ENCODE data around the gene MICU1.
"Not testable (repeated sequence)": the region's sequence is repeated elsewhere in the genome, so short reads cannot be mapped to it uniquely, and the experiment has no call there.

MICU1 gene

DNA sequence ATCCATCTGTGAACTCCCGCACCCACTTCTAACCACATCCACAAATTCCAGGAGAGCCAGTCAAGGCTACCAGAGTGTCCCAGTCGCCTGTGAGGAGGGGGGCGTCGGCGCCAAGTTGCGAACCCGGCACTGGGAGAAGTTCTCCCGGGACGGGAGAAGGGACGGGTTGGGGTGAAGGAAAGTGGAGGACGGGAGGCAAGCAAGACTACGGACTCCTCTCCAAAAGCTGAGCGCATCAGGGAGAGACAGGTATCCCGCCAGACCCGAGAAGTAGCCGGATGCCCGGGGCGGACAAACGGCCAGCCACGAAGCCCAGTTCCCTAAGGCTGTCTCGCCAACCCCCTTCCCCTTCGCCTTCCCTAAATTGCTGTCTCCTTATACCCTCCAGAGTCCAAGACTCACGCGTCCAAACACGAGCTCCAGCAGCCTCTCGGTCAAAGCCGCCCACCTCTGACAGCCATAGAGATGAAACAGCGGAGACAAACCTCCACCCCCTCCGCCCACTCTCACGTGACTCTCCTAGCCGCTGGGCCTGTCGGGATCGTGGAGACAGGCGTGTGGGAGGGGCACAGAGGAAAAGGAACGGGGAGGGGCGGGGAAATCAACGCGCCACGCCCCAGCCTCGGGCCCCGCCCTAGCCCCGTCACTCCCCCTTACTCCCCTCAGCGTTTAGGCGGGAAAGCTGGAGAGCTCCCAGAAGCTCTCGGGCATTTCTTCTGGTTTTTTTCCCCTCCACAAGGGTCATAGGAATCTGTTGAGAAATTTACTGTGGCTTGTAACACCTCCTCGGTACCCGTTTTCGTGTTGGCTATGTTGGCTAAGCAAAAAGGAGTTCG lies at the start of gene MICU1:
Gene MICU1, minus strand, starts transcription at position 472 of the 836 bp plus-strand sequence. CDS start 59,286 bp downstream, outside the sequence.
- peak; percentile 83 to 92 (median 92) for DNase-seq (ENCODE audit: low read depth in 3 of 3)

DNA sequence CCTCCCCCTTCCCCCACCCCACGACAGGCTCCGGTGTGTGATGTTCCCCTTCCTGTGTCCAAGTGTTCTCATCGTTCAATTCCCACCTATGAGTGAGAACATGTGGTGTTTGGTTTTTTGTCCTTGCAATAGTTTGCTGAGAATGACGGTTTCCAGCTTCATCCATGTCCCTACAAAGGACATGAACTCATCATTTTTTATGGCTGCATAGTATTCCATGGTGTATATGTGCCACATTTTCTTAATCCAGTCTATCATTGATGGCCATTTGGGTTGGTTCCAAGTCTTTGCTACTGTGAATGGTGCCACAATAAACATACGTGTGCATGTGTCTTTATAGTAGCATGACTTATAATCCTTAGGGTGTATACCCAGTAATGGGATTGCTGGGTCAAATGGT lies 48.3 kb upstream of the MICU1 start:
- not testable (repeated sequence) for DNase-seq (ENCODE audit: low read depth in 3 of 3)

DNA sequence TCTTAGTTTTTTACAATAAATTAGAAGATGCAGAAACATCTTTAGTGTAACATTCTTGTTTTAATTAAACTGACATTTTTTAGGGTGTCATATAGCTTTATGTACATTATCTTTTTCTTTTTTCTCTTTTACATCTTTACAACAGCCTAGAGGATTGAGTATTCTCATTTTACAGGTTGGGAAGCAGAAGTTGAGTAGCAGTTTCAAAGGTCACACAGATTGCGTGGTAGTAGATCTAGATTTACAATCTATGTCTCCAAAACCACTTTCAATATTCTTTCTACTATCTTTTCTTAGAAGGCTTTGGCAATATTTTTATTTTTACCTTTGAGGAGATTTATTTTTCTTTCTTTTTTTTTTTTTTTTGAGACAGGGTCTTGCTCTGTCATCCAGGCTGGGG lies 47.4 kb upstream of the MICU1 start:
- no peak for DNase-seq (ENCODE audit: low read depth in 3 of 3)

DNA sequence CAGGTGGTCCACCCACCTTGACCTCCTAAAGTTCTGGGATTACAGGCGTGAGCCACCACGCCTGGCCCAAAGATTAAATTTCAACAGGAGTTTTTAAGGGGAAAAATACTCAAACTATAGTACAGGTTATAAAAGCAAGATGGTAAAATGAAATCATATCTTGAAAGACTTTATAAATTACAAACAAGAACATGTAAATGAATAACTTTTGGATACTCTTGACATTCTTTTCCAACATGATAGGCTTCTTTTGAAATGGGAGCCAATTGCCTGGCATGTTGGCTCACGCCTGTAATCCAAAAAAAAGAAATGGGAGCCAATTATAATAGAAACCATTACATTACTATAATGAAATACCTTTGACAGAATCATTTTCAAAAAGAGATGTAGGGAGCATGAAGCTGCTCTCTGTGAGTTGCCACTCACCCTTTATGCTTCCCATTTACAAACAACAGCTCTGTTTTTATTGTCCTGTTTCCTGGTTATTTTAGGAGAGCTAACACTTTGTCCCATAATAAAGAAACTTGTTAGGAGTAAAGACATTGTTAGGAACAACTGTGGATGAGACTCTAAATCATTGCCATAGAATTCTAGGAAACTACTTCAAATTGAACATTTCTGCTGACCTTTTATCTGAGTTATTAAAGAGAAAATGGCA lies 41.5 kb upstream of the MICU1 start:
- no peak for DNase-seq (ENCODE audit: low read depth in 3 of 3)

- DNase-seq (ENCODE audit: low read depth in 3 of 3), result no peak
Measured at GRCh38 chr10:72665925-72666324, 40.0 kb upstream of the MICU1 start.

DNA sequence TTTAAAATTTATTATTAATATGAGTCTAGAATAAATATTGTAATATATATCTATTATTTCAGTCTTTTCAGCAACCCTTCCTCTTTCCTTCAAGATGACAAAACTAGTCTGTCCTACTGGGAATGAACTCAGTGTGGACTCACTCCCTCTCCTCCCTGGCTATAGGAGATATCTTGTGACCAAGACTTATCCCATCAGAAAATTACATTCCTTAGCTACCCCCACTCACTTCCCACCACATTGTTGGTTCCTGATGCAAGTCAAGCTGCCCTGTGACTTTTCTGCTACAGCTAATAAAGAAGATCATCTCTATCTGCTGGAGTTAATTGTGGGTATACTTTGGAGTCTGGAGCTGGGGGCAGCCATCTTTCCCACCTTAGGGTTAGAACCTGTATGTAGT lies 38.1 kb upstream of the MICU1 start:
- DNase-seq (ENCODE audit: low read depth in 3 of 3), result no peak

DNA sequence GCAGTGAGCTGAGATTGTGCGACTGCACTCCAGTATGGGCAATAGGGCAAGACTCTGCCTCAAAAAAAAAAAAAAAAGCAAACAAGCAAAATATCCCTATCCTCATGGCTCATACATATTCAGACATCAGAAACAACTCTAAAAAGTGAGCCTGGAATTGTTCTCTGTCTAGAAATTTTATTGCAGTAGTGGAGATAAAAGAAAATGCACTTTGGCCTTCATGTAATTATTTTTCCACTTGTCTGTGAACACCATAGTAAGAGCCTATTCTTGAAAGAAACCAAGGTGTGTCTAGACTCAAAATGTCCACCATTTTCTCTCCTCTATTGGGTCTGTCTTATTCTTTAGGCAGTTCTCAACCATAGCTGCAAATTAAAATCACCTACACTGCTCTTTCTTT lies 35.6 kb upstream of the MICU1 start:
- no peak for DNase-seq (ENCODE audit: low read depth in 3 of 3)

- DNase-seq (ENCODE audit: low read depth in 3 of 3), result no peak
Measured at GRCh38 chr10:72660220-72660619, 34.3 kb upstream of the MICU1 start.

DNA sequence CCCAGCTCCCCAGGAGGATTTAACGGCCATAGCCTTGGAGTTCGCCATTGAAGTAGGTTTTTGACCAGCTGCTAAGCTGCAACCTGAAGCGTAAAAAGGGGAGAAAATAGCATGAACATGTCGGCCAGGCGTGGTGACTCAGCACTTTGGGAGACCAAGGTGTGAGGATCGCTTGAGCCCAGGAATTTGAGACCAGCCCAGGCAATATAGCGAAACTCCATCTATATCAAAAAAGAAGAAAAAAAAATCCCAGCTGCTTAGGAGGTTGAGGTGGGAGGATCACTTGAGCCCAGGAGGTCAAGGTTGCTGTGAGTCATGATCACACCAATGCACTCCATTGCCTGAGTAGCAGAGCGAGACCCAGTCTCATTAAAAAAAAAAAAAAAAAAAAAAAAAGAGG lies 33.8 kb upstream of the MICU1 start:
- no peak for DNase-seq (ENCODE audit: low read depth in 3 of 3)

DNA sequence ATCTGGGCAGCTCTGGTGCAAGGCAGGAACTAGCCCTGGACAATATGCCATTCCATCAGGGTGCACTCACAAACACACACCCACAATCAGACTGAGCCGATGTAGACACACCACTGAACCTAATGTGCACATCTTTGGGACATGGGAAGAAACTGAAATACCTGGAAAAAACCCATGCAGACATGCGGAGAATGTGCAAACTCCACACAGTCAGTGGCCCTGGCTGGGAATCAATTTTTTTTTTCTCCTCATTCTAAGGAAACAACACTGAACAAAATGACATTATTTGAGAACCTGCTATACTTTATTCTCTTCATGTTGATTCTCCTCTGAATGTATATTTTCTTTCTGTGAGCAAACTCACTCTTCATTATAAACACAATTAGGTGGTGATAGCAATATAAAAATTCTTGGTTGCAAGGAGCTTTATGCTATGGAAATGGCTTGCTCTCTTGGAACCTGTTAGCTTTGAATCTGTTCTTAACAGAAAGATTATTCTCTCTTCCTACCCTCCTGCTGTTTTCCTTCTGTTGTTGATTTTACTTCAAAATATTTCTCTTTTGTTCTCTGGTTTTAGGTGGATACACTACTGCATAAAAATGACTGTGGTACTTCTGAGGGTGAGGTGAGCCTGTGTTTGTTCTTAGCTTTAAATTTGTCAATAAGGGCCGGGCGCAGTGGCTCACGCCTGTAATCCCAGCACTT lies 33.0 kb upstream of the MICU1 start:
- DNase-seq (ENCODE audit: low read depth in 3 of 3), result no peak

DNA sequence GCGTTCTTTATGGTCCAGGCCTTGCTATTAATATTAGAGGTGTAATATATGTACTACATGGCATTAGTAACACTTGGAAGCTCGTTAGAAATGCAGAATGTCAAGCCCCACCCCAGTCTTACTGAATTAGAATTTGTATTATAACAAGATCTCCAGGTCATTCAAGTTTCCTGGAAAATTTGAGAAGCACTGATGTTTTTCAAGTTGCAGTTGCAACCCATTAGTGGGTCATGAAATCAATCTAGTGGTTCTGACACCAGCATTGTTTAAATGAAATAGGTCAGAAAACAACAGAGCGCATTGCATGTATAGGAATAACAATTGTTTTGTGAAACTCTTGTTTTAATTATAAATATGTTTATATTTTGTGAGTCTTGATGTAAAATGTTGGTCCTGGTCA lies 28.8 kb upstream of the MICU1 start:
- DNase-seq (ENCODE audit: low read depth in 3 of 3), result no peak

- DNase-seq (ENCODE audit: low read depth in 3 of 3), result no peak
Measured at GRCh38 chr10:72653383-72654096, 27.7 kb upstream of the MICU1 start.

GRCh38 chr10:72649291-72649690 lies 23.4 kb upstream of the MICU1 start:
- no peak for DNase-seq (ENCODE audit: low read depth in 3 of 3)

- DNase-seq (ENCODE audit: low read depth in 3 of 3), result no peak
Measured at GRCh38 chr10:72648301-72648700, 22.4 kb upstream of the MICU1 start.

GRCh38 chr10:72646971-72647370 lies 21.1 kb upstream of the MICU1 start:
- DNase-seq (ENCODE audit: low read depth in 3 of 3), result not testable (repeated sequence)

DNA sequence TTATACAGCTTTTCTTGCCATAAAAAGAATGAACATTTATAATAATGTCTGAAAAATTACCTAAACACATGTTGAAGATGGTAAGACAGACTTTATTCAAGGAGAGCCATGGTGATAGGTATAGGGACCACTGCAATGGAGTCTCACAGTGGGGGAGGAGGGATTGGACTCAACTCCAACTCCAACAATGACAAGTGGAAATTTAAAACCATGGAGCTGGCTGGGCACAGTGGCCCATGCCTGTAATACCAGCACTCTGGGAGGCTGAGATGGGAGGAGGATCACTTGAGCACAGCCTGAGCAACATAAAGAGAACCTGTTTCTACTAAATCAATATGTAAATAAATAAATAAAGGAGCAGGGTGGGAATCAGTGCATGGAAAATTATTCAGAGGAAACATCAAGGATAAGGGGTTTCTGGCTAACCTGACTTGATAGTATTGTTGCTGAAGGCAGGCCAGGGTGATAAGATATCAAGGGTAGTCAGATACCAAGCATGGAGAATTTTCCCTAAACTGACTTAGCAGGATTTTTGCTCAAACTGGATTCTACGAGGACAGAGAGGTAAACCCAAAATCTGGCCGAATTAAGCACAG lies 19.5 kb upstream of the MICU1 start:
- DNase-seq (ENCODE audit: low read depth in 3 of 3), result no peak

GRCh38 chr10:72642318-72642717 lies 16.4 kb upstream of the MICU1 start:
- DNase-seq (ENCODE audit: low read depth in 3 of 3), result no peak

DNA sequence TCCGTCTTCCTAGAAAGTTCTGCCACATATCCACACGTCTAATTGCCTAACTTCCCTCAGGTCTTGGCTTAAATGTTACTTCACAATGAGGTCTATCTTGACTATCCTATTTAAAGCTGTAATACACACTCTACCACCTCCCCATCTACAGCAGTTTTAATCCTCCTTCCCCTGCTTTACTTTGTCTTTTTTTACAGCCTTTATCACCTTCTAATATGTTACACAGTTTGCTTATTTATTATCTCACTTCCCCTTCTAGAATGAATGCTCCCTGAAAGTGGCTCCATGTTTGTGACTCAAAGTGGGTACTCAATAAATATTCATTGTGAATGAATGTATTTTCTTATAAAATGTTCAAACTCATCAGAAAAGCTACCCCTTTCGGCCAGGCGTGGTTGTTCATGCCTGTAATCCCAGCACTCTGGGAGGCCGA lies 13.6 kb upstream of the MICU1 start:
- no peak for DNase-seq (ENCODE audit: low read depth in 3 of 3)

- no peak for DNase-seq (ENCODE audit: low read depth in 3 of 3)
Measured at GRCh38 chr10:72638586-72639440, 12.9 kb upstream of the MICU1 start.

DNA sequence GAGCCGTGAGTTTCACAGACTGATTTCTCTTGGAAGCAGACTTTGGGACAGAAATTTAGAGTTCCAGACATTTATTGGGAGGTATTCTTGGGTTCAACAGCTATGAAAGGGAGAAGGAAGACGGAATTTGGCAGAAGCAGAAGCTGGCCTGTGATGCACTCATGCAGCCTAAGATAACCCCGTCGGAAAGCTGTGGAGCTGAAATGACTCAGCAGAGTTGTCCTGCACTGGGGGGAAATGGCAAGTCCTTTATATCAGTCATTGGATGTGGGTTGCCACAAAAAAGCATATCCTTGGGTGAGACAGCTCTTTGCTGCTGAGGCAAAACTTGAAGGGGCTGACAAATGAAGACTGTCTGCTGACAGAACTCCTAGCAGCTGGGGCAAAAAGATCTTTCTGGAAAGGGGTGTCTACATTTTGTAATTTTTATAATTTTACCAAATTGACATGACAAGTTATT lies 11.5 kb upstream of the MICU1 start:
- DNase-seq (ENCODE audit: low read depth in 3 of 3), result no peak
